GM23248 (cell line): Measurements from ENCODE around the gene SCN11A. TPM values are rescaled to one million over a fixed set of nuclear protein-coding genes. Genes with fewer than 3 reads are reported as not detected.

Experiments used
- DNase-seq: peaks from one replicate; pipeline ENCODE4 v3.0.0-alpha.2; 2015
- H2AFZ ChIP-seq: fragments of 200-600 bp; sonication (generic); 2 replicates; pipeline ENCODE4 v1.6.1; 2016; ENCODE audit warnings: antibody characterized with exemption
- H3F3A ChIP-seq: fragments of 200-600 bp; sonication (generic); 2 replicates; pipeline ENCODE4 v1.6.1; 2016; ENCODE audit warnings: mild to moderate bottlenecking, antibody characterized with exemption, mixed run types; ENCODE audit not compliant: insufficient read depth
- H3K27ac ChIP-seq: fragments of 200-600 bp; sonication (generic); 2 replicates; pipeline ENCODE4 v1.5.1; 2016; ENCODE audit warnings: mild to moderate bottlenecking
- H3K27me3 ChIP-seq: fragments of 200-600 bp; sonication (generic); replicated peaks from 2 replicates; pipeline ENCODE4 v1.6.1; 2016; ENCODE audit warnings: mild to moderate bottlenecking; ENCODE audit not compliant: insufficient read depth
- H3K36me3 ChIP-seq: fragments of 200-600 bp; sonication (generic); 2 replicates; pipeline ENCODE4 v1.6.1; 2016; ENCODE audit warnings: low read depth, mild to moderate bottlenecking
- H3K4me1 ChIP-seq: fragments of 200-600 bp; sonication (generic); 2 replicates; pipeline ENCODE4 v1.6.1; 2016; ENCODE audit warnings: mild to moderate bottlenecking; ENCODE audit not compliant: insufficient read depth
- H3K4me2 ChIP-seq: fragments of 200-600 bp; sonication (generic); one replicate; pipeline ENCODE4 v1.6.1; 2016; ENCODE audit warnings: mild to moderate bottlenecking; ENCODE audit not compliant: unreplicated experiment
- H3K4me3 ChIP-seq: fragments of 200-600 bp; sonication (generic); 2 replicates; pipeline ENCODE4 v1.5.1; 2016; ENCODE audit warnings: mild to moderate bottlenecking
- H3K79me2 ChIP-seq: fragments of 200-600 bp; sonication (generic); 2 replicates; pipeline ENCODE4 v1.6.1; 2016; ENCODE audit warnings: mild to moderate bottlenecking; ENCODE audit not compliant: insufficient read depth
- H3K9ac ChIP-seq: fragments of 200-600 bp; sonication (generic); 2 replicates; pipeline ENCODE4 v1.6.1; 2016; ENCODE audit warnings: mild to moderate bottlenecking
- H3K9me2 ChIP-seq: fragments of 200-600 bp; sonication (generic); 2 replicates; pipeline ENCODE4 v1.6.1; 2016; ENCODE audit warnings: mixed run types, mild to moderate bottlenecking, moderate library complexity; ENCODE audit not compliant: insufficient read depth
- H3K9me3 ChIP-seq: fragments of 200-600 bp; sonication (generic); one replicate; pipeline ENCODE4 v1.6.1; 2017; ENCODE audit warnings: low read depth
- H4K20me1 ChIP-seq: fragments of 200-600 bp; sonication (generic); 2 replicates; pipeline ENCODE4 v1.6.0; 2016; ENCODE audit not compliant: insufficient read depth
- EZH2 ChIP-seq: fragments of 200-600 bp; sonication (generic); IDR thresholded peaks from 2 replicates; pipeline ENCODE4 v1.6.1; 2018; ENCODE audit warnings: antibody characterized with exemption, mild to moderate bottlenecking; ENCODE audit not compliant: insufficient read depth, poor library complexity, severe bottlenecking
- EZH2phosphoT487 ChIP-seq: fragments of 200-600 bp; sonication (generic); IDR thresholded peaks from 2 replicates; pipeline ENCODE4 v1.6.1; 2018; ENCODE audit warnings: antibody characterized with exemption, moderate library complexity, mild to moderate bottlenecking, low read depth; ENCODE audit not compliant: insufficient read depth
- WGBS, 2 experiments: methylation state at CpG; one replicate each; pipeline ENCODE4 v1.1.6; 2015 to 2017; ENCODE audit warnings: low lambda C conversion rate in 2 of 2, low coverage in 1 of 2; ENCODE audit errors: missing lambda C conversion rate in 2 of 2; 5-methylcytosine and 5-hydroxymethylcytosine counted together
- in situ Hi-C: fragments of 300-500 bp; cut with MboI; formaldehyde crosslinking; loops from 2 replicates; pipeline ENCODE4 v1.15.0; 2020
- polyA plus RNA-seq: library from polyadenylated mRNA; unstranded; fragments of >200 nt; fragmentation: Nextera tagmentation; extraction: Ambion mirVana; gene quantifications from 2 replicates; pipeline ENCODE4 v1.2.1, GENCODE V29; 2016
- total RNA-seq: library from RNA; depleted of rRNA; stranded (reverse); fragments of >200 nt; shearing (Covaris generic); gene quantifications from 2 replicates; pipeline ENCODE4 v1.2.3, GENCODE V29; 2014

SCN11A gene
- total and polyA plus RNA-seq, 2 experiments from 2014 or later = not detected

GRCh38 chr3:39099738-39100499 lies 48.2 kb upstream of the SCN11A start:
- Histone ChIP-seq H2AFZ (no peak overlapping the region), H3K4me2 (no peak overlapping the region), H3K27ac (no peak overlapping the region), H3K36me3 (peaks cover 15% of the 10 kb centered on the region), H3K9ac (no peak overlapping the region), H4K20me1 (0 out of 2 replicates have a peak, but pooled peaks cover 6% of the 10 kb centered on the region), H3K4me3 (no peak overlapping the region), H3K9me2 (no peaks in the 10 kb centered on the region), H3K27me3 (no peaks in the 10 kb centered on the region), H3K79me2 (peaks cover 43% of the 10 kb centered on the region), H3F3A (peaks cover 11% of the 10 kb centered on the region), H3K9me3 (no peaks in the 10 kb centered on the region), H3K4me1 (peaks cover 10% of the 10 kb centered on the region; the same call in 1 of the 2 replicates)
- in situ Hi-C loops = loop anchor here (10.0 kb wide), 1 partner anchor 185 kb away; the partner anchor contains the start of gene CX3CR1
- DNase-seq = no peak
- 85 to 91% methylated on average over 2 of the region's 2 CpGs for WGBS, 2 experiments
- no peak for TF ChIP-seq EZH2phosphoT487
- TF ChIP-seq EZH2 = no peak

GRCh38 chr3:39099242-39099641 lies 47.5 kb upstream of the SCN11A start:
- H3K27ac ChIP-seq = no peak overlapping the region
- peaks cover 17% of the 10 kb centered on the region for H3K36me3 ChIP-seq
- no peak overlapping the region for H3K4me2 ChIP-seq
- no peak overlapping the region for H3K4me3 ChIP-seq
- in situ Hi-C loops = loop anchor here (10.0 kb wide), 1 partner anchor 186 kb away; the partner anchor contains the start of gene CX3CR1
- peaks cover 37% of the 10 kb centered on the region for H3K79me2 ChIP-seq
- H3K9me2 ChIP-seq = no peaks in the 10 kb centered on the region
- H3K9ac ChIP-seq = no peak overlapping the region
- H3K27me3 ChIP-seq = no peaks in the 10 kb centered on the region
- H3K9me3 ChIP-seq = no peaks in the 10 kb centered on the region
- 38 to 54% methylated on average over 1 of the region's 1 CpG for WGBS, 2 experiments
- DNase-seq = no peak
- H4K20me1 ChIP-seq = 0 out of 2 replicates have a peak, but pooled peaks cover 6% of the 10 kb centered on the region
- no peak overlapping the region for H2AFZ ChIP-seq
- TF ChIP-seq EZH2phosphoT487 = no peak
- TF ChIP-seq EZH2 = no peak
- H3F3A ChIP-seq = peaks cover 14% of the 10 kb centered on the region
- peaks cover 10% of the 10 kb centered on the region; the same call in 1 of the 2 replicates for H3K4me1 ChIP-seq

- no peak overlapping the region for H3K27ac ChIP-seq
- H3K4me3 ChIP-seq = no peak overlapping the region
- WGBS, 2 experiments = 89 to 90% methylated on average over 8 of the region's 8 CpGs
- no peak overlapping the region for H2AFZ ChIP-seq
- H3K79me2 ChIP-seq = peaks cover 30% of the 10 kb centered on the region
- peaks cover 24% of the 10 kb centered on the region for H3K36me3 ChIP-seq
- 0 out of 2 replicates have a peak, but pooled peaks cover 6% of the 10 kb centered on the region for H4K20me1 ChIP-seq
- H3K27me3 ChIP-seq = no peaks in the 10 kb centered on the region
- peaks cover 14% of the 10 kb centered on the region for H3F3A ChIP-seq
- TF ChIP-seq EZH2 (no peak), EZH2phosphoT487 (no peak)
- no peak overlapping the region for H3K4me2 ChIP-seq
- no peaks in the 10 kb centered on the region for H3K9me2 ChIP-seq
- DNase-seq = no peak
- H3K4me1 ChIP-seq = peaks cover 10% of the 10 kb centered on the region; the same call in 1 of the 2 replicates
- H3K9me3 ChIP-seq = no peaks in the 10 kb centered on the region
- in situ Hi-C loops = loop anchor here (10.0 kb wide), 1 partner anchor 186 kb away; the partner anchor contains the start of gene CX3CR1
- no peak overlapping the region for H3K9ac ChIP-seq
These were observed 46.8 kb upstream of the SCN11A start for GRCh38 chr3:39098473-39099000.

- no peak overlapping the region for H3K4me3 ChIP-seq
- no peak overlapping the region for H2AFZ ChIP-seq
- no peak overlapping the region for H3K4me2 ChIP-seq
- peaks cover 10% of the 10 kb centered on the region; the same call in 1 of the 2 replicates for H3K4me1 ChIP-seq
- in situ Hi-C loops = loop anchor here (10.0 kb wide), 1 partner anchor 187 kb away; the partner anchor contains the start of gene CX3CR1
- 59 to 61% methylated on average over 8 of the region's 8 CpGs for WGBS, 2 experiments
- H3F3A ChIP-seq = peaks cover 14% of the 10 kb centered on the region
- H3K9me3 ChIP-seq = no peaks in the 10 kb centered on the region
- no peaks in the 10 kb centered on the region for H3K9me2 ChIP-seq
- 0 out of 2 replicates have a peak, but pooled peaks cover 6% of the 10 kb centered on the region for H4K20me1 ChIP-seq
- no peak overlapping the region for H3K27ac ChIP-seq
- peak; percentile 20 for DNase-seq
- no peak overlapping the region for H3K9ac ChIP-seq
- peaks cover 23% of the 10 kb centered on the region for H3K79me2 ChIP-seq
- no peak for TF ChIP-seq EZH2
- TF ChIP-seq EZH2phosphoT487 = no peak
- H3K27me3 ChIP-seq = no peaks in the 10 kb centered on the region
- H3K36me3 ChIP-seq = peaks cover 27% of the 10 kb centered on the region
These were observed 46.1 kb upstream of the SCN11A start for GRCh38 chr3:39097716-39098472.
